Measurements from ENCODE around the gene COASY. TPM values are rescaled to one million over a fixed set of nuclear protein-coding genes. Genes with fewer than 3 reads are reported as not detected.
A peak's percentile ranks its signal among the peaks of the same experiment; 100 is the strongest.
"Not testable (repeated sequence)": the region's sequence is repeated elsewhere in the genome, so short reads cannot be mapped to it uniquely, and the experiment has no call there.

The COASY gene
- total RNA-seq, 1 donor from 2014 or later, result 84.1 TPM

GRCh38 chr17:42574463-42574862, 12.5 kb downstream of the COASY start:
- DNase-seq (ENCODE audit: low spot score), result no peak

GRCh38 chr17:42577140-42577531, 15.2 kb downstream of the COASY start:
- DNase-seq (ENCODE audit: low spot score), result no peak

DNA sequence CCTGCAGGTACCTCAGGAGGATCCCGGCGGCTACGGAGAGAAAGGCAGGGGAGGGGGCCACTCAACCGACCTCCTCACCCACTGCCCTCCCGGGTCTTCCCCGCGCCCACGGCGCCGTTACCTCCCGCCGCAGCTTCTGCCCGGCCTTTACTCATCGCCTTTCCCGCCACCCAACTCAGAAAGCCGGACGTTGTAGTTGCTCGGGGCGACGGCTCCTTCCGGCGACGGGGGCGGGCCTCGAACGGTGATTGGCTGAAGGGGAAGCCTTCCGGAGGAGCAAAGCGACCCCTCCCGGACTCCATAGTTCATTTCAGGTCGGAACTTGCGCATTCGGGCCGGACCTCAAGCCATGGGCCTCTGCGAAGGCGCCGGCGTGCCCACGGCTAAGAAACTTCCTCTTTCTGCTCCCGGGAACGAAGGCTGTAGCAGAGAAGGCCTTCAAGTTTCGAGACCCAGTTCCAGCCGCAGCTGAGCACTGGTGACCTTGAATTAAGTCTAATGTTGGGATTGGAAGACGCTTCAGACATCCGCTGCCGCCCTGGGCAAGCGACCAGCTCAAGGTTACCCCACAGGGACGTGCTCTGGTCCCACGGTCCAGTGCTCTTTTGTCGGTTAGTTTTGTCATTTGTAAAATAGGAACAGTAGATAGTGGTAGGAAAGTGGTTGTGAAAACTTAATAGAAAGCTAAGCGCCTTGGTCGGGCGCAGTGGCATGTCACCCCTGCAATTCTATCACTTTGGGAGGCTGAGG, 15.8 kb downstream of the COASY start, which contains the start of gene PSMC3IP:
TSS of gene PSMC3IP (minus strand) at position 198 of the 750 bp plus-strand sequence. CDS start at position 155, 43 bp downstream.
- peak; percentile 96 for DNase-seq (ENCODE audit: low spot score)

GRCh38 chr17:42578282-42578869, 16.4 kb downstream of the COASY start:
- DNase-seq (ENCODE audit: low spot score), result peak; percentile 72

GRCh38 chr17:42579794-42580551, 18.0 kb downstream of the COASY start:
- no peak for DNase-seq (ENCODE audit: low spot score)

DNA sequence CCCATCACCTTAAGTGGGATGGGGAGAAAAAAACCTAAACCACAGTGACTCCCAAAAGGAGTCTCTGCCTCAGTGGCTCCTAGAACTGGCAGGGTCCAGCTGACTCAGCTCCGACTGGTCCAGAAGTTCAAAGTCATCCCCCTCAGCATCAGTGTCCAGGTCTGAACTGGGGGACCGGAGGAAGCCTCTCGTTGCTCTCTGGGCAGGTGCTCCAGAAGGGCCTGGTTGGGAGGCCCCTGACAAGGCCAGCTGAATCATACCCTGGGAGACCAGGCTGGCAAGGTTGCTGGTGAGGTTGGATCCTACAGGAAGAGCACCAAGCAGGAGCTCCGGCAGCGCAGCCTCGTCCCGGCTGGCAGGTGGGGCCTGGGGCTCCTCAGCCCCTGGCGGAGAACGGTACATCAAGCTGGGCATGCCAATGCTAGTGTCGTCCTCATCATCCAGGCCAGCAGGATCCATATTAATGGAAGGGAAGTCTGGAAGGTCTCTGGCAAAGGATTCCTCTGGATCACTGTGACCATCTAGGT, 19.9 kb downstream of the COASY start:
- no peak for DNase-seq (ENCODE audit: low spot score)

- DNase-seq (ENCODE audit: low spot score), result no peak
Observed at GRCh38 chr17:42584880-42585279, 22.9 kb downstream of the COASY start.

DNA sequence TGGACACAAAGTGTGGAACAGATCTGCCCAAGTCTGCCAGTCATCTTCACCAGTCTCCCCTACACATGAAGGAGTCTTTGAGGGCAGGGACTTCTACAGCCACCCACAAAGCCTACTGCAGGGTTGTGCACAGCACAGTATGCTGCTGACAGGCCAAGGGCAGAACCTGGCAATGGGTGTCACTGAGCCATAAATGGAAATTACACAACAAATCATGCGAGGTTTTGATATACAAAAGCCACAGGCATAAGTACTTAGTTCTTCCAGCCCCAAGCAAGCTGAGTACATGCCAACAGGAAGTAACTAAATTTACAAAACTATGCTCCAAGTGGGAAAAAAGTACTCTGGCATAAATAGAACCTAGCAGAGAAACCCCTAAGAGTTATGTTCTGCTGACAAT, 23.4 kb downstream of the COASY start:
- no peak for DNase-seq (ENCODE audit: low spot score)

DNA sequence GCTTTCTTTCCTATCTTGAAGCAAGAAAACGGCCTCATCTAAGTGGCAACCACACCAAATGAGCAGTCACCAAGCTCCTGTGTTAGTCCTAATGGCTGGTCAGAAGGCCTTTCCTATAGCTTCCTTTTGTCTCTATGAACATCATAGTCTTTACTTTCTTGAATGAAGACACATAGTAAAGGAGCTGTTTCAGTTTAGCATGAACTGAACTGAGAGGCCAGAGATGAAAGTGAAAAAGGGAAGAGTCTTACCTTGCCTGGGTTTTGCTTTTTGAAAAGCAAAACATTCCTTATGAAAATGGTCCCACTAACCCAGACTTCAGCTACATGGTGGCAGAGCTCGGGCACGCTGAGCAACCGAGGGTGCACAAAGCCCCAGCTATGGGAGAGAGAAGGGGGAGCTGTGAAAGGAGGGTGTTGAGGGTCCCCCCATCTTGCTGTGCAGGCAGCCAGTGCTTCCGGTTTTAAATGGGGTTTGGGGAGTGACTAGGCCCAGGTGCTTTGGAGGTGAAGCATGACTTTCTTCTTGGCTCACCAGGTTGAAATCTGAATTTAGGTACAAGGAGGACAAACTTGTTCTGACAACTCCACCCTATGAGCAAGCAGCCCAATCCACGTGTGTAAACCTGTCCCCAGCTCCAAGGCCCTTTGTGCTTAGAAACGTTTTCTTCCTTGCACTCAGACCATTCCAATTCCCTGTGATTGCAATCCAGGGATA, 24.7 kb downstream of the COASY start:
- no peak for DNase-seq (ENCODE audit: low spot score)

- no peak for DNase-seq (ENCODE audit: low spot score)
Observed at GRCh38 chr17:42590886-42591285, 28.9 kb downstream of the COASY start.

DNA sequence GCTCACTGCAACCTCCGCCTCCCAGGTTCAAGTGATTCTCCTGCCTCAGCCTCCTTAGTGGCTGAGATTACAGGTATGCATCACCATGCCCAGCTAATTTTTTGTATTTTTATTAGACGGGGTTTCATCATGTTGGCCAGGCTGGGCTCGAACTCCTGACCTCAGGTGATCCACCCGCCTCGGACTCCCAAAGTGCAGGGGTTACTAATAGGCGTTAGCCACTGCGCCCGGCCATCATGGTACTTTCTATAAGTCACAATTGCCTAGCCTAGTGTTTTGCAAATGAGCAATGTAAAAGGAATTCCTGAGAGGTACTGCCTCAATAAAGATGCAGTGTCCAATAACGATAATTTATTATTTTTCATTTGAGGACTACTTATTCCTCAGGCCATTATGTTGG, 29.5 kb downstream of the COASY start:
- DNase-seq (ENCODE audit: low spot score), result no peak

DNA sequence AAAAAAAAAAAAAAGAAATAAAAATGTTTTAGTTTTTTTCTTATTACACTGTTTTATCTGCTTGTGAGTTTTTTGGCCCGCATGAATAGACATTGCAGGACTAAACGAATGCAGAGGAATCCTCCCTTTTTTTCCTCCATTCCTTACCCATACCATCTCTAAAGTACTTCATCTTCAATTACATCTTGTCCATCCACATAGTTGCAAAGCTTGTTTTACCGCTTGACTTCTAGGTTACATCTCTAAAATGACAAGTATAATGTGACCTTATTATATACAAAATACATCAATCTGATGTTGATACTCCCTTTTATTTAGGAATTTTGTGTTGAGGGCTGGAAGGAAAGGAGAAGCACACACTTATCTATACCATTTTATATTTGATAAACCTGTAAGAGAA, 34.4 kb downstream of the COASY start:
- no peak for DNase-seq (ENCODE audit: low spot score)

DNA sequence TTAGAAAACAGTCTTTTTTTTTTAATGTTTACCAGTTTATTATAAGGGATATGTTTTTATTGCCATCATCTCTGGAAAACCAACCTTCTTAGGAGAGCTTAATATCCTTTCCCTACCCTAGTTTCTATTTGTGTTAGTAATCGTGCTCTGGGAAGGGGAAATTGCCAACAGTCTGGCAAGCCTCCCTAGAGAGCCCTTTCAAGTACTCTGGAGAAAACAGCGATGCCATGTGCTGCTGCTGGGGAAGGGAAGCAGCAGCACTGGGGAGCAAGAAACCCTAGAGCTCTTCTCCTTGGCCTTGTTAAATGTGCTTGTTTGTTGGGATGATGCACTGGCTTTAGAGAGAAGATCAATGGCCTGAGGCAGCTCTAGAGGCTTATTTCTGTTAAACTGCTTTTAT, 37.0 kb downstream of the COASY start:
- DNase-seq (ENCODE audit: low spot score), result no peak

DNA sequence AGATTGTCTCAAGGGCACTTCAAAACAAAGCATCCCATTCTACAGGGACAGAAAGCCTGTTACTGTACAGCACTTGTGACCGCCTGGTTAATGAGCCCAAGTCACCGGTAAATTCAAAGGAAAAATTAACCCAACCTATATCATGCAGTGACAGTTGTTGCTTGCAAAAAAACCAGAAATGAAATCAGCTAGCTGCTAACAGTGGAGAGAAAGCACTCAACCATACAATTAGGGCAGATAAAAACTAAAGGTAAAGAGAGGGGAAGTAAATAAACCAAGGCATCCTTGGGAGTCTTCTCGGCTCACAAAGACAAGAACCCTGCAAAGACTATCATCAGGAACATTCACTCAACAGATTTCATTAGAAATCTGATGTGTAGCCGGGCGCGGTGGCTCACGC, 41.4 kb downstream of the COASY start:
- no peak for DNase-seq (ENCODE audit: low spot score)

- DNase-seq (ENCODE audit: low spot score), result no peak
Observed at GRCh38 chr17:42607769-42608168, 45.8 kb downstream of the COASY start.

GRCh38 chr17:42608305-42609181, 46.6 kb downstream of the COASY start:
- no peak for DNase-seq (ENCODE audit: low spot score)

DNA sequence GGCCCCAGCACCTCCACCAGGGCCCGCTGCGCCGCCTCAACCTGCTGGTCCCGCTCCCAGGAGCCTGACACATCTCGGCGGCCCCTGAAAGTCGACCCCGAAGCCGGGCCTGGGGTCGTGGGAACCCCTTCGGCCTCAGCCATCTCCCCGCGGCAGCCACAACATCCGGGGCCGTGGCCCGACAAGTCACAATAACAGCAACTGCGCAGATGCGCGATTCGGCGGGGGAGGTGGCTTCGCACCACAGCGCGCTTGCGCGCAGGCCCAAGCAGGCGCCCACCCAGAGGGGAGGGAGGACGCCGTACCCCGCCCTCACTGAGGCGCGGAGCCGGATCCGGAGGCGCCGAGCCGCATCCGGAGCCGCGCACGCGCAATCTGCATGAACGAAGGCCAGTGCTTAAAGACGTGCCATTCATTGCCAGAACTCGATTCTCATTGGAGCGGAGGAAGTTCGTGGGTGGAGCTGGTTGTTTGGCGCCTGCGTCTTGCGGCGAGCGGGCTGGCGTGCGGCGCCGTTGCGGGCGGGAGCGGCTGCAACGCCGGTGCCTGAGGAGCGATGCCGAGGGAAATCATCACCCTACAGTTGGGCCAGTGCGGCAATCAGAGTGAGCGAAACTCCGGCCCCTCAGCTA, 47.4 kb downstream of the COASY start, which contains the start of the genes RETREG3 and TUBG1:
TSS of gene RETREG3 (minus strand) at position 193 of the 632 bp plus-strand sequence. CDS start at position 143, 50 bp downstream.
TSS of gene TUBG1 (plus strand) at position 502 of the 632 bp plus-strand sequence. CDS start at position 557, 55 bp downstream.
- peak; percentile 99 for DNase-seq (ENCODE audit: low spot score)

DNA sequence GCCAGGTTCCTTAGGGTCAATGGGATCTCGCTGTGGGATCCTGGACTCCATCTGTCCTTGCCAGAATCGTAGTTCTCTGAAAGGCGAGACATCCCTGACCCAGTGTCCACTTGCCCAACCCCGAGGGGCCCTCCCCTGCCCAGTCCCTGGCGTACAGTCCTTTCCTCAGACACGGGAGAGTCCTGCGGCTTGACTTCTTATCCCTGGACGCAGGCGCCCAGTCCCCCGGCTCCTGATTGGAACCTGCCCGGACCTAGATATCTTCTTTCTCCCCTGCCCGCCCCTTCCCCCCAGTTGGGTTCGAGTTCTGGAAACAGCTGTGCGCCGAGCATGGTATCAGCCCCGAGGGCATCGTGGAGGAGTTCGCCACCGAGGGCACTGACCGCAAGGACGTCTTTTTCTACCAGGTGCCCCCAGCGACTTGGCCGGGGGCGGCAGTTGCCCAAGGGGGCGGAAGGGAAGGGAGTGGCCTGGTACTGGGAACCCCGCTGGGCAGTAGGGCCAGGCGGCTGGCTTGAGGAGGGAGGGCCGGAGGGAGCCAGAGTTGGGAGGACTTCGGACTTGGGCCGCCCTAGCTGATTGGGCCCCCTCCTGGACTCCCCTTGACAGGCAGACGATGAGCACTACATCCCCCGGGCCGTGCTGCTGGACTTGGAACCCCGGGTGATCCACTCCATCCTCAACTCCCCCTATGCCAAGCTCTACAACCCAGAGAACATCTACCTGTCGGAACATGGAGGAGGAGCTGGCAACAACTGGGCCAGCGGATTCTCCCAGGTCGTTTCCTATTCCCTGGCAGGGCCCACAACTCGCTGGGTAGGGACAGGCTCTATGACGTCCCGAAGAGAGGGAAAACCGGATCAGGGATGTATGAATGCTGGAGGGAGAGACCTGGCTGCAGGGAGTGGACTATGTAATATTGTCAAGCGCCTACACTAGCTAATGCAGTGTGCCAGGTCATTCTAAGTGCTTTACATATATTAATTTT, 48.2 kb downstream of the COASY start:
- not testable (repeated sequence) for DNase-seq (ENCODE audit: low spot score)

- no peak for DNase-seq (ENCODE audit: low spot score)
Observed at GRCh38 chr17:42612013-42612412, 50.1 kb downstream of the COASY start.

All from mucosa of gallbladder (tissue), 1 donor.